IMR-90 (cell line): ENCODE data around the gene TMEM271. TPM values are rescaled to one million over a fixed set of nuclear protein-coding genes. Genes with fewer than 3 reads are reported as not detected.

Experiments used
- ATAC-seq: fragments of 200-7000 bp; cut with Tn5 transposase; 2 replicates; pipeline ENCODE4 v1.9.1; 2020; ENCODE audit warnings: low read depth, mild to moderate bottlenecking, moderate library complexity
- BruUV-seq: library from RNA; stranded (reverse); fragments of 400-500 nt; replicated peaks from 2 replicates; lab custom pipeline; 2021; lab: Mats Ljungman, UMichigan
- CTCF ChIA-PET: fragments of 300-600 bp; formaldehyde crosslinking; extraction: SDS; loops from one replicate; lab custom pipeline; 2021; ENCODE audit warnings: antibody characterized with exemption; lab: Yijun Ruan, JAX
- POLR2A ChIA-PET: fragments of 300-600 bp; sonication (Branson Sonifier 250); formaldehyde crosslinking; loops from one replicate; lab custom pipeline; 2022; ENCODE audit warnings: antibody characterized with exemption; ENCODE audit not compliant: unreplicated experiment; lab: Charles Lee
- DNase-seq: peaks from one replicate; pipeline ENCODE4 v3.0.0; 2013
- H2AFZ ChIP-seq: replicated peaks from 2 replicates; pipeline ENCODE3; 2013; ENCODE audit warnings: low read length, mild to moderate bottlenecking; ENCODE audit not compliant: poor library complexity
- H2AK5ac ChIP-seq: 2 replicates; pipeline ENCODE4 v1.6.1; 2013; ENCODE audit warnings: low read depth, low read length, inconsistent platforms
- H2AK9ac ChIP-seq: replicated peaks from 2 replicates; pipeline ENCODE3; 2013; ENCODE audit warnings: mild to moderate bottlenecking, low read depth, low read length, moderate library complexity; ENCODE audit not compliant: poor library complexity
- H2BK120ac ChIP-seq: 2 replicates; pipeline ENCODE4 v1.6.1; 2013; ENCODE audit warnings: low read depth, low read length, inconsistent platforms
- H2BK15ac ChIP-seq: 3 replicates; pipeline ENCODE4 v1.6.1; 2013; ENCODE audit warnings: low read depth, low read length, inconsistent platforms
- H2BK20ac ChIP-seq: 2 replicates; pipeline ENCODE4 v1.6.1; 2013; ENCODE audit warnings: low read depth, mild to moderate bottlenecking, inconsistent platforms, low read length, moderate library complexity
- H2BK5ac ChIP-seq: 2 replicates; pipeline ENCODE4 v1.6.1; 2013; ENCODE audit warnings: mild to moderate bottlenecking, low read depth, low read length, inconsistent platforms; ENCODE audit not compliant: poor library complexity, severe bottlenecking
- H3K14ac ChIP-seq: replicated peaks from 2 replicates; pipeline ENCODE4 v1.6.1; 2013; ENCODE audit warnings: low read depth, low read length, inconsistent platforms
- H3K18ac ChIP-seq: 2 replicates; pipeline ENCODE4 v1.6.1; 2013; ENCODE audit warnings: low read depth, low read length, control low read depth
- H3K23ac ChIP-seq: 2 replicates; pipeline ENCODE4 v1.6.1; 2013; ENCODE audit warnings: low read depth, low read length, inconsistent platforms
- H3K27ac ChIP-seq: 2 replicates; pipeline ENCODE4 v1.5.1; 2013; ENCODE audit warnings: mild to moderate bottlenecking, control low read depth, low read length; ENCODE audit not compliant: insufficient read depth
- H3K27me3 ChIP-seq: 2 replicates; pipeline ENCODE4 v1.6.1; 2013; ENCODE audit warnings: low read length; ENCODE audit not compliant: control insufficient read depth, insufficient read depth
- H3K36me3 ChIP-seq: 2 replicates; pipeline ENCODE4 v1.6.1; 2013; ENCODE audit warnings: low read length, mixed read lengths; ENCODE audit not compliant: control insufficient read depth, insufficient read depth
- H3K4ac ChIP-seq: 2 replicates; pipeline ENCODE4 v1.6.1; 2013; ENCODE audit warnings: low read depth, low read length, inconsistent platforms
- H3K4me1 ChIP-seq: 2 replicates; pipeline ENCODE4 v1.6.1; 2013; ENCODE audit warnings: low read length, mixed read lengths; ENCODE audit not compliant: control insufficient read depth, insufficient read depth
- H3K4me2 ChIP-seq: 2 replicates; pipeline ENCODE4 v1.6.1; 2013; ENCODE audit warnings: low read depth, mild to moderate bottlenecking, control low read depth, low read length, moderate library complexity
- H3K4me3 ChIP-seq: 2 replicates; pipeline ENCODE4 v1.5.1; 2013; ENCODE audit warnings: low read depth, mild to moderate bottlenecking, control low read depth, low read length, moderate library complexity; ENCODE audit not compliant: insufficient read depth
- H3K56ac ChIP-seq: 2 replicates; pipeline ENCODE4 v1.6.1; 2013; ENCODE audit warnings: low read length, inconsistent platforms; ENCODE audit not compliant: insufficient read depth; ENCODE audit errors: extremely low read depth
- H3K79me1 ChIP-seq, 2 experiments: 2 replicates each; pipeline ENCODE4 v1.6.1; 2013; ENCODE audit warnings: low read length in 2 of 2, inconsistent platforms in 1 of 2, low read depth in 1 of 2
- H3K9ac ChIP-seq: 2 replicates; pipeline ENCODE4 v1.6.1; 2013; ENCODE audit warnings: low read depth, low read length, control low read depth
- H3K9me1 ChIP-seq: 2 replicates; pipeline ENCODE4 v1.6.1; 2013; ENCODE audit warnings: low read length, inconsistent platforms; ENCODE audit not compliant: insufficient read depth
- H3K9me3 ChIP-seq: 2 replicates; pipeline ENCODE4 v1.6.1; 2013; ENCODE audit warnings: low read length; ENCODE audit not compliant: control insufficient read depth, insufficient read depth
- H4K20me1 ChIP-seq: 2 replicates; pipeline ENCODE4 v1.6.1; 2013; ENCODE audit warnings: low read length, inconsistent platforms; ENCODE audit not compliant: insufficient read depth
- H4K5ac ChIP-seq: 2 replicates; pipeline ENCODE4 v1.6.1; 2013; ENCODE audit warnings: mild to moderate bottlenecking, low read depth, low read length, control low read depth
- H4K8ac ChIP-seq, 2 experiments: 2 replicates each; pipeline ENCODE4 v1.6.1; 2013; ENCODE audit warnings: low read depth in 2 of 2, low read length in 2 of 2, control low read depth in 1 of 2, inconsistent platforms in 1 of 2
- H4K91ac ChIP-seq: 2 replicates; pipeline ENCODE4 v1.6.1; 2013; ENCODE audit warnings: low read depth, low read length, inconsistent platforms; ENCODE audit not compliant: insufficient read depth
- CEBPB ChIP-seq: IDR thresholded peaks from 2 replicates; pipeline ENCODE4 v1.6.1; 2012; ENCODE audit warnings: low read depth, low read length, improper control_type of control experiment
- ELK1 ChIP-seq: fragments of 150-350 bp; IDR thresholded peaks from 2 replicates; pipeline ENCODE4 v1.6.1; 2016; ENCODE audit warnings: low read depth, mild to moderate bottlenecking, low read length, moderate library complexity, borderline replicate concordance
- NFE2L2 ChIP-seq: fragments of 150-350 bp; IDR thresholded peaks from 2 replicates; pipeline ENCODE4 v1.6.1; 2016; ENCODE audit warnings: low read depth, mild to moderate bottlenecking, low read length
- RAD21 ChIP-seq: IDR thresholded peaks from 2 replicates; pipeline ENCODE4 v1.6.1; 2012; ENCODE audit warnings: low read length, improper control_type of control experiment
- RCOR1 ChIP-seq: IDR thresholded peaks from 2 replicates; pipeline ENCODE4 v1.6.1; 2012; ENCODE audit warnings: mild to moderate bottlenecking, low read length, improper control_type of control experiment; ENCODE audit not compliant: insufficient replicate concordance
- RFX5 ChIP-seq: IDR thresholded peaks from 2 replicates; pipeline ENCODE4 v1.8.0; 2012; ENCODE audit warnings: low read depth, mild to moderate bottlenecking, low read length, moderate library complexity
- WGBS, 2 experiments: methylation state at CpG; one replicate each; pipeline versions ENCODE4 v1.1.5 to v1.1.7; 2013; ENCODE audit warnings: missing lambda C conversion rate in 2 of 2; ENCODE audit not compliant: insufficient read length in 1 of 2; ENCODE audit errors: extremely low coverage in 2 of 2; 5-methylcytosine and 5-hydroxymethylcytosine counted together
- dilution Hi-C: fragments of 300-500 bp; cut with HindIII; formaldehyde crosslinking; loops from one replicate; pipeline ENCODE4 v1.14.3; 2018; ENCODE audit warnings: low sequenced_read_pairs; ENCODE audit not compliant: unreplicated experiment
- in situ Hi-C: fragments of 300-500 bp; cut with MboI; formaldehyde crosslinking; loops from 3 replicates; pipeline ENCODE4 v1.14.3; 2019; ENCODE audit warnings: low sequenced_read_pairs, inconsistent platforms, mixed read lengths
- intact Hi-C: fragments of 100-400 bp; cut with micrococcal nuclease; formaldehyde crosslinking; loops from 2 replicates; pipeline ENCODE4 v1.10.0; 2022
- polyA plus RNA-seq, 3 experiments: library from polyadenylated mRNA; depleted of rRNA; stranded (reverse); fragments of >200 nt; gene quantifications; 2 replicates each; pipeline ENCODE4 v1.2.3, GENCODE V29; 2012; ENCODE audit warnings: low replicate concordance in 1 of 3
- total RNA-seq: library from RNA; depleted of rRNA; stranded (reverse); fragments of >200 nt; gene quantifications from 2 replicates; pipeline ENCODE4 v1.2.3, GENCODE V29; 2012
- TF ChIP-seq, protein P1 (sequence below): conservative IDR thresholded peaks from 2 replicates; pipeline ENCODE4 v1.5.1; 2012; ENCODE audit warnings: mild to moderate bottlenecking, low read depth, low read length, improper control_type of control experiment
- TF ChIP-seq, protein P2 (sequence below): fragments of 150-350 bp; IDR thresholded peaks from 2 replicates; pipeline ENCODE4 v1.6.1; 2017; ENCODE audit warnings: mild to moderate bottlenecking, antibody characterized with exemption, low read length, low read depth

The TMEM271 gene
- total and polyA plus RNA-seq, 2 of the 4 experiments (the other 2 are of a cell fraction): not detected

DNA sequence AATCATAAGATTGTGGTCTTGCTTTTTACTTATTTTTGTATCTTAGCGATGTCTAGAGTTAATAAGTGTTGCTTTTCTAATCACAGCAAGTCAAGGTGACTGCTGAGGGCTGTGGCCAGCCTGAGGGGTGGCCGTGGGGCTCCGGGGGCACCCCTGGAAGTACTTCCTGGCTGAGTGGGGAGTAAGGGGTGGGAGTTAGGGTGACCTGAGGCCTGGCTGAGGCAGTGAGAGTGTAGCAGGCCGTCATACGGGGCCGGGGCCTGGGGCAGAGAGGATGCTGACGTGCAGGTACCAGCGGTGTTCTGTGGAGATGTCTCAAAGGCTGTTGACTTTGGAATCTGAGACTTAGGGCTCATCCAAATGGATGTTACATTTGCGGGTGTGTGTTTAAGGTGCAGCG is 47.8 kb downstream of the TMEM271 start:
- H3K27ac ChIP-seq: no peak overlapping the region
- no peak overlapping the region for H3K4me3 ChIP-seq
- peaks cover 0 to 4% of the 10 kb centered on the region in 2 experiments; a peak in 2 of 4 replicates for H3K79me1 ChIP-seq
- H3K9me3 ChIP-seq: no peaks in the 10 kb centered on the region
- no peak overlapping the region for H3K18ac ChIP-seq
- H3K56ac ChIP-seq: no peak overlapping the region
- H2AK5ac ChIP-seq: no peak overlapping the region
- POLR2A ChIA-PET: no interaction called here
- H4K5ac ChIP-seq: no peak overlapping the region
- BruUV-seq: no TSS peak
- no peak overlapping the region for H2AK9ac ChIP-seq
- H3K23ac ChIP-seq: no peak overlapping the region
- H3K36me3 ChIP-seq: peaks cover 60% of the 10 kb centered on the region
- CTCF ChIA-PET: no interaction called here
- no peaks in the 10 kb centered on the region for H3K9me1 ChIP-seq
- no peak overlapping the region for H3K4me2 ChIP-seq
- no peaks in the 10 kb centered on the region for H4K20me1 ChIP-seq
- no peak for DNase-seq
- no peak overlapping the region for H2BK5ac ChIP-seq
- in situ Hi-C loops: no loop called here
- no peak overlapping the region for H2BK20ac ChIP-seq
- H3K4me1 ChIP-seq: no peaks in the 10 kb centered on the region
- ATAC-seq: no peak
- H4K8ac ChIP-seq: no peak overlapping the region
- no peak for TF ChIP-seq ELK1
- TF ChIP-seq, protein P1, sequence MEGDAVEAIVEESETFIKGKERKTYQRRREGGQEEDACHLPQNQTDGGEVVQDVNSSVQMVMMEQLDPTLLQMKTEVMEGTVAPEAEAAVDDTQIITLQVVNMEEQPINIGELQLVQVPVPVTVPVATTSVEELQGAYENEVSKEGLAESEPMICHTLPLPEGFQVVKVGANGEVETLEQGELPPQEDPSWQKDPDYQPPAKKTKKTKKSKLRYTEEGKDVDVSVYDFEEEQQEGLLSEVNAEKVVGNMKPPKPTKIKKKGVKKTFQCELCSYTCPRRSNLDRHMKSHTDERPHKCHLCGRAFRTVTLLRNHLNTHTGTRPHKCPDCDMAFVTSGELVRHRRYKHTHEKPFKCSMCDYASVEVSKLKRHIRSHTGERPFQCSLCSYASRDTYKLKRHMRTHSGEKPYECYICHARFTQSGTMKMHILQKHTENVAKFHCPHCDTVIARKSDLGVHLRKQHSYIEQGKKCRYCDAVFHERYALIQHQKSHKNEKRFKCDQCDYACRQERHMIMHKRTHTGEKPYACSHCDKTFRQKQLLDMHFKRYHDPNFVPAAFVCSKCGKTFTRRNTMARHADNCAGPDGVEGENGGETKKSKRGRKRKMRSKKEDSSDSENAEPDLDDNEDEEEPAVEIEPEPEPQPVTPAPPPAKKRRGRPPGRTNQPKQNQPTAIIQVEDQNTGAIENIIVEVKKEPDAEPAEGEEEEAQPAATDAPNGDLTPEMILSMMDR: no peak
- TF ChIP-seq RFX5: no peak
- TF ChIP-seq RCOR1: no peak
- TF ChIP-seq, protein P2, sequence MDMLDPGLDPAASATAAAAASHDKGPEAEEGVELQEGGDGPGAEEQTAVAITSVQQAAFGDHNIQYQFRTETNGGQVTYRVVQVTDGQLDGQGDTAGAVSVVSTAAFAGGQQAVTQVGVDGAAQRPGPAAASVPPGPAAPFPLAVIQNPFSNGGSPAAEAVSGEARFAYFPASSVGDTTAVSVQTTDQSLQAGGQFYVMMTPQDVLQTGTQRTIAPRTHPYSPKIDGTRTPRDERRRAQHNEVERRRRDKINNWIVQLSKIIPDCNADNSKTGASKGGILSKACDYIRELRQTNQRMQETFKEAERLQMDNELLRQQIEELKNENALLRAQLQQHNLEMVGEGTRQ: no peak
- TF ChIP-seq RAD21: no peak
- TF ChIP-seq CEBPB: no peak
- TF ChIP-seq NFE2L2: no peak
- no peak overlapping the region for H2AFZ ChIP-seq
- intact Hi-C loops: no loop called here
- no peak overlapping the region for H2BK120ac ChIP-seq
- H4K91ac ChIP-seq: no peak overlapping the region
- 100% methylated on average over 1 of the region's 10 CpGs; no CpG with 5 or more reads in 1 of the 2 experiments for WGBS, 2 experiments
- H3K4ac ChIP-seq: no peak overlapping the region
- no peaks in the 10 kb centered on the region for H3K27me3 ChIP-seq
- no peak overlapping the region for H3K9ac ChIP-seq
- dilution Hi-C loops: no loop called here
- H3K14ac ChIP-seq: no peak overlapping the region
- H2BK15ac ChIP-seq: no peak overlapping the region
